Neural cell (in vitro differentiated cells): ENCODE results near the gene SH3RF3.

Experiments
- CTCF ChIP-seq: fragments of 450-650 bp; IDR thresholded peaks from 2 replicates; pipeline ENCODE4 v1.5.1; 2014; ENCODE audit warnings: antibody characterized with exemption, mild to moderate bottlenecking, moderate library complexity; ENCODE audit not compliant: poor library complexity, severe bottlenecking
- EP300 ChIP-seq: fragments of 450-650 bp; conservative IDR thresholded peaks from 2 replicates; pipeline ENCODE4 v1.6.1; 2014; ENCODE audit warnings: antibody characterized with exemption, mild to moderate bottlenecking, moderate library complexity; ENCODE audit not compliant: poor library complexity, severe bottlenecking
- POLR2AphosphoS5 ChIP-seq: IDR thresholded peaks from 2 replicates; pipeline ENCODE4 v1.6.1; 2012
- RAD21 ChIP-seq: fragments of 450-650 bp; conservative IDR thresholded peaks from 2 replicates; pipeline ENCODE4 v1.6.1; 2014; ENCODE audit warnings: antibody characterized with exemption, mild to moderate bottlenecking, moderate library complexity
- REST ChIP-seq: IDR thresholded peaks from 2 replicates; pipeline ENCODE4 v1.6.1; 2012; ENCODE audit warnings: borderline replicate concordance
- SMC3 ChIP-seq: fragments of 450-650 bp; conservative IDR thresholded peaks from 2 replicates; pipeline ENCODE4 v1.6.1; 2014; ENCODE audit warnings: antibody characterized with exemption, mild to moderate bottlenecking, moderate library complexity; ENCODE audit not compliant: poor library complexity

DNA sequence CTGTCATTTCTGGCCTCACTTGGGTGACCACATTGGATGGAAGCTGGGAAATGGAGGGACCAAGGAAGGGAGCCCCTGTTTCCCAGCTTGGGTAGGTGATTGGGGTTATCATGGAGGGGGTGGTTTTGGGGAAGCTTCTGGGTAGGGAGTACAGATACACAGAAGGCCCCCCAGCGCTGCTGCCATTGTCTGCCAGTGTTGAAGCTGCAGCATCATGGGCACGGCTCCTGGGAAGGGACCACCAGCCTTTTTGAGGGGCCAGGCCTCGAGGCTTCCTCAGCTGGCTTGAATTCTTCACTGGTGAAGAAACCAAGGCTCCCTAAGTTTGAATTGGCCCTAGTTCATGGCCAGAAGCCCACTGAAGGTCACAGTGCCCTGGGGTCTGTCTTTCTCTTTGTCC, 25.2 kb downstream of the SH3RF3 start:
- TF ChIP-seq REST: no peak
- TF ChIP-seq EP300: no peak
- TF ChIP-seq POLR2AphosphoS5: no peak
- no peak for TF ChIP-seq CTCF
- TF ChIP-seq SMC3: no peak
- TF ChIP-seq RAD21: no peak
